H1 (cell line): ENCODE results near the gene SYT2. TPM values are rescaled to one million over a fixed set of nuclear protein-coding genes. Genes with fewer than 3 reads are reported as not detected.

Experiments
- CTCF ChIA-PET: fragments of 300-600 bp; sonication (Branson Sonifier 250); formaldehyde crosslinking; loops from one replicate; lab custom pipeline; 2021; ENCODE audit not compliant: partially characterized antibody; lab: Charles Lee
- POLR2A ChIA-PET: fragments of 300-600 bp; sonication (Branson Sonifier 250); formaldehyde crosslinking; loops from one replicate; lab custom pipeline; 2021; ENCODE audit warnings: inconsistent platforms; ENCODE audit not compliant: partially characterized antibody; lab: Charles Lee
- DNase-seq, 2 experiments: peaks; one replicate each; pipeline versions ENCODE4 v3.0.0 to v3.0.0-alpha.2; 2010 to 2022; ENCODE audit warnings: low spot score in 2 of 2, low read depth in 1 of 2, mixed read lengths in 1 of 2
- FAIRE-seq: peaks from 2 replicates; lab custom pipeline; 2011; peaks lifted over from hg19 to GRCh38; lab: Jason Lieb, UNC
- H2AFZ ChIP-seq: 2 replicates; pipeline ENCODE4 v1.8.1; 2012; ENCODE audit warnings: low read length, inconsistent platforms
- H2AK5ac ChIP-seq: 2 replicates; pipeline ENCODE4 v1.6.1; 2013; ENCODE audit warnings: low read depth, low read length
- H2BK120ac ChIP-seq: replicated peaks from 2 replicates; pipeline ENCODE3; 2013; ENCODE audit warnings: low read depth, low read length, inconsistent platforms
- H2BK12ac ChIP-seq: 2 replicates; pipeline ENCODE4 v1.6.1; 2013; ENCODE audit warnings: low read depth, low read length
- H2BK15ac ChIP-seq: 2 replicates; pipeline ENCODE4 v1.6.1; 2013; ENCODE audit warnings: low read length
- H2BK20ac ChIP-seq: 2 replicates; pipeline ENCODE4 v1.6.1; 2013; ENCODE audit warnings: low read length
- H2BK5ac ChIP-seq: 2 replicates; pipeline ENCODE4 v1.6.1; 2013; ENCODE audit warnings: low read depth, low read length
- H3K14ac ChIP-seq: 2 replicates; pipeline ENCODE4 v1.6.1; 2013; ENCODE audit warnings: inconsistent platforms; ENCODE audit not compliant: insufficient read length
- H3K18ac ChIP-seq: 2 replicates; pipeline ENCODE4 v1.6.1; 2013; ENCODE audit warnings: low read length; ENCODE audit errors: extremely low read depth
- H3K23ac ChIP-seq: 2 replicates; pipeline ENCODE4 v1.6.1; 2013; ENCODE audit warnings: inconsistent platforms; ENCODE audit not compliant: insufficient read length
- H3K23me2 ChIP-seq: 2 replicates; pipeline ENCODE4 v1.6.1; 2013; ENCODE audit warnings: low read depth, low read length
- H3K27ac ChIP-seq: 2 replicates; pipeline ENCODE4 v1.6.1; 2011; ENCODE audit warnings: low read depth, low read length, inconsistent platforms
- H3K27me3 ChIP-seq, 4 experiments: replicated peaks in 1 of 4; 1 replicate in 1 of 4; 2 replicates in 3 of 4; pipeline versions ENCODE4 v1.6.1 to v1.8.1; 2011 to 2013; ENCODE audit warnings: low read length in 3 of 4, mild to moderate bottlenecking in 3 of 4, inconsistent platforms in 2 of 4, mixed read lengths in 2 of 4, moderate library complexity in 1 of 4; ENCODE audit not compliant: control insufficient read depth in 3 of 4, insufficient read depth in 3 of 4; ENCODE audit errors: extremely low read depth in 1 of 4
- H3K36me3 ChIP-seq, 4 experiments: 2 replicates each; pipeline versions ENCODE4 v1.6.1 to v1.8.1; 2011 to 2013; ENCODE audit warnings: mild to moderate bottlenecking in 4 of 4, low read length in 3 of 4, moderate library complexity in 2 of 4, control low read depth in 1 of 4, inconsistent platforms in 1 of 4; ENCODE audit not compliant: insufficient read depth in 4 of 4, control insufficient read depth in 2 of 4
- H3K4ac ChIP-seq: replicated peaks from 2 replicates; pipeline ENCODE3; 2013; ENCODE audit warnings: low read length, low read depth, mixed read lengths, inconsistent platforms; ENCODE audit not compliant: insufficient read length
- H3K4me1 ChIP-seq, 4 experiments: replicated peaks in 1 of 4; 1 replicate in 1 of 4; 2 replicates in 3 of 4; pipeline versions ENCODE4 v1.6.1 to v1.8.1; 2011 to 2013; ENCODE audit warnings: low read length in 3 of 4, inconsistent platforms in 2 of 4, mixed read lengths in 1 of 4; ENCODE audit not compliant: insufficient read depth in 4 of 4, control insufficient read depth in 3 of 4
- H3K4me2 ChIP-seq, 2 experiments: 2 replicates each; pipeline versions ENCODE4 v1.6.1 to v1.8.1; 2011 to 2013; ENCODE audit warnings: low read depth in 2 of 2, low read length in 2 of 2, control low read depth in 1 of 2, inconsistent platforms in 1 of 2, mild to moderate bottlenecking in 1 of 2; ENCODE audit not compliant: insufficient read depth in 1 of 2
- H3K4me3 ChIP-seq, 4 experiments: fragments of 200-600, 300-600 bp in 1 of 4; sonication (generic), shearing (Covaris generic), sonication (Bioruptor Twin) in 1 of 4; 2 replicates each; pipeline versions ENCODE4 v1.5.1 to v1.8.1; 2011 to 2016; ENCODE audit warnings: low read length in 4 of 4, low read depth in 3 of 4, control low read depth in 2 of 4, inconsistent platforms in 2 of 4, mild to moderate bottlenecking in 2 of 4, mixed read lengths in 1 of 4, moderate library complexity in 1 of 4; ENCODE audit not compliant: insufficient read depth in 2 of 4; ENCODE audit errors: extremely low read depth in 1 of 4
- H3K56ac ChIP-seq: replicated peaks from 2 replicates; pipeline ENCODE3; 2013; ENCODE audit warnings: low read depth, mild to moderate bottlenecking, mixed read lengths, low read length, inconsistent platforms; ENCODE audit not compliant: insufficient read length
- H3K79me1 ChIP-seq: 2 replicates; pipeline ENCODE4 v1.6.1; 2013; ENCODE audit warnings: low read depth, low read length, control low read depth
- H3K79me2 ChIP-seq, 2 experiments: 2 replicates each; pipeline versions ENCODE4 v1.6.1 to v1.8.1; 2012 to 2013; ENCODE audit warnings: low read length in 2 of 2, mild to moderate bottlenecking in 2 of 2, inconsistent platforms in 1 of 2; ENCODE audit not compliant: insufficient read depth in 2 of 2, control insufficient read depth in 1 of 2
- H3K9ac ChIP-seq, 4 experiments: replicated peaks in 1 of 4; 1 replicate in 1 of 4; 2 replicates in 3 of 4; pipeline versions ENCODE4 v1.6.1 to v1.8.1; 2011 to 2013; ENCODE audit warnings: low read depth in 3 of 4, low read length in 3 of 4, control low read depth in 2 of 4, mild to moderate bottlenecking in 2 of 4, moderate library complexity in 2 of 4, inconsistent platforms in 1 of 4; ENCODE audit errors: extremely low read depth in 1 of 4
- H3K9me3 ChIP-seq, 2 experiments: 2 replicates each; pipeline versions ENCODE4 v1.6.1 to v1.8.1; 2012 to 2013; ENCODE audit warnings: mild to moderate bottlenecking in 2 of 2, moderate library complexity in 2 of 2, control low read depth in 1 of 2, inconsistent platforms in 1 of 2, low read depth in 1 of 2, low read length in 1 of 2, mixed read lengths in 1 of 2; ENCODE audit not compliant: insufficient read depth in 2 of 2
- H4K20me1 ChIP-seq, 2 experiments: replicated peaks in 1 of 2; 2 replicates each; pipeline versions ENCODE3 to v1.8.1; 2011 to 2013; ENCODE audit warnings: inconsistent platforms in 2 of 2, low read length in 2 of 2, mild to moderate bottlenecking in 1 of 2; ENCODE audit not compliant: insufficient read depth in 2 of 2, control insufficient read depth in 1 of 2
- H4K5ac ChIP-seq: 2 replicates; pipeline ENCODE4 v1.6.1; 2013; ENCODE audit warnings: low read length, low read depth, mixed read lengths, inconsistent platforms; ENCODE audit not compliant: insufficient read length
- H4K8ac ChIP-seq: 2 replicates; pipeline ENCODE4 v1.8.0; 2013; ENCODE audit warnings: mild to moderate bottlenecking, moderate library complexity, low read length, inconsistent platforms; ENCODE audit not compliant: insufficient read depth; ENCODE audit errors: extremely low read depth
- H4K91ac ChIP-seq: replicated peaks from 2 replicates; pipeline ENCODE3; 2013; ENCODE audit warnings: low read length, mixed read lengths, inconsistent platforms; ENCODE audit not compliant: insufficient read length
- CREB1 ChIP-seq: IDR thresholded peaks from 2 replicates; pipeline ENCODE4 v1.6.1; 2012; ENCODE audit warnings: inconsistent platforms
- EP300 ChIP-seq, 2 experiments: IDR thresholded peaks; 1 replicate in 1 of 2; 2 replicates in 1 of 2; pipeline ENCODE4 v1.6.1; 2011 to 2012; ENCODE audit warnings: low read depth in 2 of 2, low read length in 2 of 2, mild to moderate bottlenecking in 2 of 2, borderline replicate concordance in 1 of 2, inconsistent platforms in 1 of 2, moderate library complexity in 1 of 2
- FOSL1 ChIP-seq: IDR thresholded peaks from 2 replicates; pipeline ENCODE4 v1.6.1; 2011; ENCODE audit warnings: mild to moderate bottlenecking, low read depth, low read length, moderate library complexity; ENCODE audit not compliant: insufficient read depth
- KDM5A ChIP-seq: fragments of 200-600 bp; IDR thresholded peaks from 2 replicates; pipeline ENCODE4 v1.7.1; 2012; ENCODE audit warnings: mild to moderate bottlenecking, low read length, inconsistent platforms, mixed read lengths
- RBBP5 ChIP-seq: IDR thresholded peaks from 2 replicates; pipeline ENCODE4 v1.7.1; 2012; ENCODE audit warnings: low read depth, mild to moderate bottlenecking, inconsistent platforms, low read length, moderate library complexity, borderline replicate concordance
- SAP30 ChIP-seq: fragments of 300-600 bp; sonication (generic); IDR thresholded peaks from 2 replicates; pipeline ENCODE4 v1.7.1; 2012; ENCODE audit warnings: low read length, moderate library complexity, mild to moderate bottlenecking, inconsistent platforms; ENCODE audit not compliant: insufficient read depth, insufficient replicate concordance
- SP1 ChIP-seq: IDR thresholded peaks from 2 replicates; pipeline ENCODE4 v1.6.1; 2011; ENCODE audit warnings: low read depth, low read length
- SRF ChIP-seq: IDR thresholded peaks from 2 replicates; pipeline ENCODE4 v1.6.1; 2011; ENCODE audit warnings: mild to moderate bottlenecking, low read depth, low read length, moderate library complexity
- WGBS, 2 experiments: shearing (Covaris generic) in 1 of 2; methylation state at CpG; one replicate each; pipeline versions ENCODE4 v1.1.6 to v1.1.7; 2013 to 2015; ENCODE audit warnings: low lambda C conversion rate in 2 of 2, mixed read lengths in 2 of 2, inconsistent platforms in 1 of 2, low coverage in 1 of 2, missing lambda C conversion rate in 1 of 2; ENCODE audit not compliant: insufficient replicate concordance in 2 of 2, insufficient coverage in 1 of 2, insufficient read length in 1 of 2; ENCODE audit errors: extremely low coverage in 1 of 2, missing lambda C conversion rate in 1 of 2; 5-methylcytosine and 5-hydroxymethylcytosine counted together
- polyA plus RNA-seq, 7 experiments: library from polyadenylated mRNA; depleted of rRNA in 3 of 7; stranded (reverse) in 5 of 7; unstranded in 2 of 7; fragments of >200 nt in 5 of 7; fragments of 200-250 nt in 2 of 7; gene quantifications; 1 replicate in 5 of 7; 2 replicates in 1 of 7; 4 replicates in 1 of 7; pipeline versions ENCODE4 v1.2.1 to v1.2.3, GENCODE V29; 2011 to 2013; ENCODE audit warnings: missing spikeins in 2 of 7, mixed read lengths in 2 of 7
- total RNA-seq: library from RNA; stranded (reverse); fragmentation: NEBNext Ultra II Directional; extraction: Animal tissue kit (Norgen Biotek cat#: 25700); gene quantifications from 2 replicates; pipeline ENCODE4 v1.2.1, GENCODE V29; 2021
- TF ChIP-seq, protein P1 (sequence below): IDR thresholded peaks from 2 replicates; pipeline ENCODE4 v1.6.1; 2011; ENCODE audit warnings: low read length, improper control_type of control experiment

SYT2 gene
- total and polyA plus RNA-seq, 2 of the 8 experiments (the other 6 are each of a cell fraction or from before 2014, with no cell fraction given) = 2.8 to 11.0 TPM

DNA sequence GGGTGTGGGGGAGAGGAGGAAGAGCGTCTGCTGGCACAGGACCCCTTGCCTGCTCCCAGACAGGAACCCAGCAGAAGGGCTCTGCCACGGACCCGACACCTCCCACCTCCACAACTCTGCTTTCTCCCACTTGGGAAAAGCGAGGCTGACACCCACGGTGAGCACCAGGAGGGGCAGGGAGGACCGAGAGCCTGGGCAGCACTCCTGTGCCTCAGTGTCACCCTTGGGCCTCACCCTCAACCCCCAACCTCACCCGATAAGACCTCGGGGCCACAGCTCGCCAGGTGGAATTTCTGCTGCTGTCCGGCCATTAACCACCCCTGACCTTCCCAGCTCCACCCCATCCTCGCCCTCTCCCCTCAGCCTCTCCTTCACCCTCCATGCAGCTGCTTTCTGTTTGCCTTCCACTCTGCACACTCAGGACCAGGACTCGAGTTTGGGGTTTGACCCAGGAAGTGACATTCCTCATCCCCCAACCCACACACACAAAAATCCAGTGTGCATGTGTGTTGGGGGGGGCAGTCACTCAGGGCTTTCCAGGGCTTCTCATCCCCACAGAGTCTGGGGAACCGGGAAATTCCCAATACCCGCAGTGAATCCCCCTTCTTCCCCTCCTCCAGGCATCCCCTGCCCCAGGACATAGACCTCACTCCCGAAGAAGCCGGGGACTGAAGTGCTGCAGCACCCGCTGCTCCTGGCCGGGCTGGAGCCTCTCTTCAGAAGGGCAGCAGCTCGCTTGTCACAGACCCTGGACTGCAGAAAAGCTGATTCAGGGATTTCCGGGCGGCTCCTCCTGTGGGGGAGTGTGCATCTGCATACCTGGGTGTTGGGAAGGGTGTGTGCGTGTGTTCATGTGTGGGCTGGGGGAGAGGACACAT is 65.8 kb downstream of the SYT2 start:
- peak overlapping the region; percentile 51 to 87 (median 75) for H3K4me3 ChIP-seq
- WGBS, 2 experiments = 5% methylated on average over 19 of the region's 22 CpGs; no CpG with 5 or more reads in 1 of the 2 experiments
- peak; percentile 22 for TF ChIP-seq SAP30
- TF ChIP-seq CREB1 = no peak
- no peak for TF ChIP-seq EP300 (IDR thresholded peaks at IDR 0.05; ENCODE audit: borderline replicate concordance in 1 of 2, low read depth in 2 of 2, low read length in 2 of 2)
- 0 out of 2 replicates have a peak, but pooled peaks have one; percentile 13 for TF ChIP-seq RBBP5
- TF ChIP-seq, protein P1, sequence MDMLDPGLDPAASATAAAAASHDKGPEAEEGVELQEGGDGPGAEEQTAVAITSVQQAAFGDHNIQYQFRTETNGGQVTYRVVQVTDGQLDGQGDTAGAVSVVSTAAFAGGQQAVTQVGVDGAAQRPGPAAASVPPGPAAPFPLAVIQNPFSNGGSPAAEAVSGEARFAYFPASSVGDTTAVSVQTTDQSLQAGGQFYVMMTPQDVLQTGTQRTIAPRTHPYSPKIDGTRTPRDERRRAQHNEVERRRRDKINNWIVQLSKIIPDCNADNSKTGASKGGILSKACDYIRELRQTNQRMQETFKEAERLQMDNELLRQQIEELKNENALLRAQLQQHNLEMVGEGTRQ = no peak
- TF ChIP-seq KDM5A = no peak
- TF ChIP-seq FOSL1 = no peak
- no peak for TF ChIP-seq SP1
- no peak for TF ChIP-seq SRF

More for the DNA sequence above, 65.8 kb downstream of the SYT2 start:
- Histone ChIP-seq H3K4me1 (peaks cover 0 to 24% (median 11%) of the 10 kb centered on the region in 4 experiments; a peak in 6 of 7 replicates), H3K23ac (no peak overlapping the region), H3K56ac (no peak overlapping the region), H3K27ac (no peak overlapping the region), H2BK20ac (no peak overlapping the region), H3K14ac (no peak overlapping the region), H3K4ac (no peak overlapping the region), H2BK15ac (no peak overlapping the region; the same call in 1 of the 2 replicates), H2AFZ (no peak overlapping the region), H3K27me3 (peaks cover 0 to 31% (median 30%) of the 10 kb centered on the region in 4 experiments; a peak in 5 of 7 replicates), H3K4me2 (peak overlapping the region; percentile 91 to 96), H3K18ac (peak overlapping the region; percentile 83), H3K9me3 (no peaks in the 10 kb centered on the region), H4K91ac (no peak overlapping the region), H3K79me1 (peaks cover 2% of the 10 kb centered on the region; the same call in 1 of the 2 replicates), H2BK5ac (no peak overlapping the region; the same call in 1 of the 2 replicates), H3K79me2 (no peaks in the 10 kb centered on the region), H2BK120ac (no peak overlapping the region), H3K23me2 (peaks cover 19% of the 10 kb centered on the region), H4K20me1 (peaks cover 0 to 3% of the 10 kb centered on the region in 2 experiments), H4K5ac (no peak overlapping the region), H3K36me3 (no peaks in the 10 kb centered on the region), H4K8ac (no peak overlapping the region), H2BK12ac (0 out of 2 replicates have a peak overlapping the region, but pooled peaks have one; percentile 50), H2AK5ac (no peak overlapping the region; the same call in 1 of the 2 replicates), H3K9ac (no peak overlapping the region)
- ChIA-PET POLR2A (interaction anchor here (0.7 to 1.5 kb wide), 5 partner anchors 14 to 279 kb away, joined by 3 to 5 read pairs (median 3); no protein-coding TSS in a partner anchor), CTCF (interaction anchor here (0.6 to 11.9 kb wide), 6 partner anchors 10 to 526 kb away, joined by 3 to 122 read pairs (median 4); no protein-coding TSS in a partner anchor)
- FAIRE-seq = no peak
- no peak for DNase-seq
